Skeletal muscle tissue (tissue), 5 donors: Measurements from ENCODE around the gene SCN4A. TPM values are rescaled to one million over a fixed set of nuclear protein-coding genes. Genes with fewer than 3 reads are reported as not detected.
"Not testable (repeated sequence)": the region's sequence is repeated elsewhere in the genome, so short reads cannot be mapped to it uniquely, and the experiment has no call there.

Source experiments
- H3K27ac ChIP-seq: one replicate; pipeline ENCODE4 v1.7.0; 2013; ENCODE audit warnings: mild to moderate bottlenecking, low read depth, low read length, inconsistent platforms
- H3K27me3 ChIP-seq, 3 donors: one replicate each; pipeline ENCODE4 v1.7.0; 2013; ENCODE audit warnings: low read length in 3 of 3; ENCODE audit not compliant: control insufficient read depth in 3 of 3, insufficient read depth in 3 of 3
- H3K36me3 ChIP-seq, 3 donors: one replicate each; pipeline ENCODE4 v1.7.0; 2013; ENCODE audit warnings: low read length in 3 of 3; ENCODE audit not compliant: control insufficient read depth in 3 of 3, insufficient read depth in 3 of 3
- H3K4me1 ChIP-seq, 3 donors: one replicate each; pipeline ENCODE4 v1.7.0; 2013; ENCODE audit warnings: low read length in 3 of 3, mild to moderate bottlenecking in 3 of 3; ENCODE audit not compliant: control insufficient read depth in 3 of 3, insufficient read depth in 3 of 3
- H3K4me3 ChIP-seq, 3 donors: one replicate each; pipeline ENCODE4 v1.7.0; 2013; ENCODE audit warnings: low read length in 3 of 3
- H3K9ac ChIP-seq, 3 donors: one replicate each; pipeline ENCODE4 v1.7.0; 2013; ENCODE audit warnings: low read length in 3 of 3, mild to moderate bottlenecking in 3 of 3, moderate library complexity in 2 of 3, low read depth in 1 of 3
- H3K9me3 ChIP-seq, 3 donors: one replicate each; pipeline ENCODE4 v1.7.0; 2013; ENCODE audit warnings: low read length in 3 of 3; ENCODE audit not compliant: control insufficient read depth in 3 of 3
- small RNA-seq: library from RNA; depleted of rRNA; stranded (forward); fragments of <200 nt; gene quantifications from one replicate; pipeline ENCODE3, GENCODE V24; 2014
- total RNA-seq: library from RNA; depleted of rRNA; stranded (reverse); fragments of >200 nt; gene quantifications from one replicate; pipeline ENCODE4 v1.2.3, GENCODE V29; 2014
- donor health status: Osteomylitis.

The SCN4A gene
- total RNA-seq, 1 donor from 2014 or later, result 32.9 TPM

DNA sequence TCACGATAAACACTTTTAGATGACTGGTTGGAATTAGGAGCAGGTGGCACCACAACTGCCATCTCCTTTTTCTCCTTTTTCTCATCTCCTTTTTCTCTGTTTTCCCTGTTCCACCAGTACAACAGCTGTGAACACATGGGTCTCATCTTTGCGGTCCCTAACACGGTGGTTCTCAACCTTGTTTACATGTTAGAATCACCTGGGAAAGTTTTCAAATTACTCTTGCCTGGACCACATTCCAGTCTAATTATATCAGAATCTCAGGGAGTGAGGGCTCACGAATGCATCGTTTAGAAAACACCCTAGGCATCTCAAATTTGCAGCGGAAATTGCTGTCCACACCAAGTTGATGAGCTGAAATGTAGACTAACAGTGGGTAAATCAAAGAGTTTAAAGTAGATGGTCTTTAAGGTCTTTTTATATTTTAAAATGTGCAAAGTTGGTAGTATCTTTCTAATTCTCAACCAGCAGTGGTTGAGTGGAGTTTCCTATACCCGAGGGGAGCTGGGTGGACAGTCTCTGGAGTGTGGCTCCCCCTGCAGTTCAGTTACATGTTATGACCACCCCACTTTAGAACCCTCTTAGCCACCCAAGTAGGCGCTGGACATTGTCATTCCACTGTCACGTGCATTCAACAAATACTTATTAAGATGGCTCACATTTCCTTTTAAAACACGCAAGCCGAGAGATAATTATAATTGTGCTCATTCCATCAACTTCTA is 80.2 kb downstream of the SCN4A start:
- H3K27ac ChIP-seq, H3K27me3 ChIP-seq, H3K4me1 ChIP-seq, H3K9ac ChIP-seq, H3K36me3 ChIP-seq, H3K4me3 ChIP-seq, H3K9me3 ChIP-seq: not testable (repeated sequence)

DNA sequence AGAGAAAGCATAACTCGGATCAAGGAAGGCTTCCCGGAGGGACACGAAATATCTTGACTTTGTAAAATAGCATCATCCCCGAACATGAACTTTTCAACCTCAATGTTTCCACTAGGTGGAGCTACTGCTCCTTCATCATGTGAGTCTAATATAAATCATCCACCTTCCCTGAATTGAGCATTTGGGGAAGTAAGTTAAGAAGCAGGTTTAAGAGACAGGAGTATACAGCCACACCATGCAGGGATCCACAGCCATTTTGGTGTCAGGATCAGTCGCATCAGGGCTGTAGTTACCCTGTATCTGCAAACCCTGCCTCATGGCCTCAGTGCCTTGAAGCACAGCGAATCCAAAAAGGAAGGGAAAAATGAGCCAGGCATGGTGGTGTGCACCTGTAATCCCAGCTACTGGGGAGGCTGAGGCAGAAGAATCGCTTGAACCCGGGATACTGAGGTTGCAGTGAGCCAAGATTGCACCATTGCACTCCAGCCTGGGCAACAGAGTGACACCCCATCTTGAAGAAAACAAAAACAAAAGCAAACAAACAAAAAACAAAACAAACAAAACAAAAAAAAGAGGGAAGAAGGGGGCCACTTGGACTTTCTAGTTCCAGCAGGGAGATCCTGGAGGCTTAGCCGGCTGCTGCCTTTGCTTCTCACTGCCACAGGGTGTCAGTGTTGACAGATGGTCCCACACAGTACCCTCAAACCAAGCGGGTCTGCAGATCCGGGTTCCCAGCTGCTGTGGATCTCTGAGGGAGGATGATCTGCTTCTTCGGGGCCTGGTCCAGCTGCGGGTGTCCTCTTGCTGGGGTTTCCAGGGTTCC is 83.5 kb downstream of the SCN4A start:
- H3K27me3 ChIP-seq, H3K27ac ChIP-seq, H3K4me1 ChIP-seq, H3K4me3 ChIP-seq, H3K36me3 ChIP-seq, H3K9ac ChIP-seq, H3K9me3 ChIP-seq: not testable (repeated sequence)

Small RNA genes lying within 50 kb of the gene (small RNA-seq; reads per million reads assigned to genes)
- gene AC127029.1 (not detected), gene GH1 (not detected)

Other genes with a start within 250 kb of the SCN4A start
- gene STRADA, start 231.1 kb downstream of the SCN4A start, total RNA-seq, result 13.6 TPM
- gene CCDC47, start 199.3 kb downstream of the SCN4A start, total RNA-seq, result 43.8 TPM
- 69.9 TPM for gene DDX42, start 198.7 kb downstream of the SCN4A start, total RNA-seq
- gene PSMC5, start 145.5 kb downstream of the SCN4A start, total RNA-seq, result 41.2 TPM
- 62.6 TPM for gene FTSJ3, start 145.3 kb downstream of the SCN4A start, total RNA-seq
- 44.4 TPM for gene SMARCD2, start 130.2 kb downstream of the SCN4A start, total RNA-seq
- not detected for gene CSH2, start 99.2 kb downstream of the SCN4A start, total RNA-seq
- gene GH2, start 91.0 kb downstream of the SCN4A start, total RNA-seq, result not detected
- gene CSH1, start 76.3 kb downstream of the SCN4A start, total RNA-seq, result not detected
- not detected for gene CSHL1, start 61.7 kb downstream of the SCN4A start, total RNA-seq
- gene GH1, start 54.1 kb downstream of the SCN4A start, total RNA-seq, result not detected
- gene CD79B, start 40.6 kb downstream of the SCN4A start, total RNA-seq, result 2.1 TPM
- gene PRR29, start 25.4 kb upstream of the SCN4A start, total RNA-seq, result not detected
- gene ICAM2, start 47.7 kb upstream of the SCN4A start, total RNA-seq, result 43.3 TPM
- gene ERN1, start 157.2 kb upstream of the SCN4A start, total RNA-seq, result 5.7 TPM